B cell (primary cell): ENCODE data around the gene FAM83G. TPM values are rescaled to one million over a fixed set of nuclear protein-coding genes. Genes with fewer than 3 reads are reported as not detected.

Experiments
- ATAC-seq: fragments of 200-7000 bp; cut with Tn5 transposase; one replicate; pipeline ENCODE4 v1.10.0; 2021; ENCODE audit warnings: low read depth, mild to moderate bottlenecking, moderate number of reproducible peaks, moderate library complexity
- CTCF ChIA-PET: fragments of 350-600 bp; sonication (Branson Sonifier 250); formaldehyde crosslinking; loops from one replicate; lab custom pipeline; 2021; ENCODE audit warnings: antibody characterized with exemption, inconsistent platforms; lab: Charles Lee
- POLR2A ChIA-PET: fragments of 350-600 bp; sonication (Branson Sonifier 250); formaldehyde crosslinking; loops from one replicate; lab custom pipeline; 2021; ENCODE audit warnings: antibody characterized with exemption; lab: Charles Lee
- DNase-seq: peaks from one replicate; pipeline ENCODE4 v3.0.0; 2013
- H2AFZ ChIP-seq: 2 replicates; pipeline ENCODE4 v1.6.1; 2012; ENCODE audit warnings: mild to moderate bottlenecking, low read depth, low read length; ENCODE audit not compliant: insufficient read depth, poor library complexity, severe bottlenecking
- H3K27ac ChIP-seq, 2 donors: 1 replicate in 1 of 2; 2 replicates in 1 of 2; pipeline ENCODE4 v1.5.1; 2012 to 2013; ENCODE audit warnings: low read length in 2 of 2, mild to moderate bottlenecking in 2 of 2, moderate library complexity in 1 of 2
- H3K27me3 ChIP-seq, 4 experiments: fragments of 200-600 bp in 1 of 4; sonication (generic) in 1 of 4; replicated peaks in 1 of 4; 1 replicate in 2 of 4; 2 replicates in 2 of 4; pipeline versions ENCODE4 v1.6.1 to v1.7.0; 2013 to 2016; ENCODE audit warnings: low read length in 3 of 4, mild to moderate bottlenecking in 2 of 4, mixed read lengths in 1 of 4, moderate library complexity in 1 of 4; ENCODE audit not compliant: insufficient read depth in 4 of 4, control insufficient read depth in 3 of 4; ENCODE audit errors: control extremely low read depth in 1 of 4
- H3K36me3 ChIP-seq, 2 experiments: replicated peaks in 1 of 2; 1 replicate in 1 of 2; 2 replicates in 1 of 2; pipeline versions ENCODE4 v1.6.1 to v1.7.1; 2013; ENCODE audit warnings: low read length in 1 of 2; ENCODE audit not compliant: insufficient read depth in 2 of 2, control insufficient read depth in 1 of 2; ENCODE audit errors: control extremely low read depth in 1 of 2, extremely low read depth in 1 of 2
- H3K4me1 ChIP-seq, 2 donors: fragments of 200-600 bp in 1 of 2; sonication (generic) in 1 of 2; 1 replicate in 1 of 2; 2 replicates in 1 of 2; pipeline versions ENCODE4 v1.5.1 to v1.6.1; 2013 to 2017; ENCODE audit warnings: low read length in 2 of 2; ENCODE audit not compliant: control insufficient read depth in 2 of 2, insufficient read depth in 2 of 2
- H3K4me2 ChIP-seq: replicated peaks from 2 replicates; pipeline ENCODE3; 2012; ENCODE audit warnings: mild to moderate bottlenecking, low read depth, low read length; ENCODE audit not compliant: poor library complexity, severe bottlenecking
- H3K4me3 ChIP-seq, 5 experiments: fragments of 200-600 bp in 1 of 5; sonication (generic) in 1 of 5; 1 replicate in 3 of 5; 2 replicates in 2 of 5; pipeline versions ENCODE4 v1.5.1 to v1.7.0; 2011 to 2016; ENCODE audit warnings: low read length in 4 of 5, mild to moderate bottlenecking in 4 of 5, low read depth in 2 of 5, control low read depth in 1 of 5, moderate library complexity in 1 of 5; ENCODE audit not compliant: insufficient read depth in 1 of 5; ENCODE audit errors: control extremely low read depth in 1 of 5, extremely low read depth in 1 of 5
- H3K79me2 ChIP-seq: fragments of 200-600 bp; sonication (generic); one replicate; pipeline ENCODE4 v1.6.0; 2016; ENCODE audit warnings: low read length; ENCODE audit not compliant: control insufficient read depth, insufficient read depth
- H3K9ac ChIP-seq: fragments of 200-600 bp; sonication (generic); 2 replicates; pipeline ENCODE4 v1.6.1; 2017; ENCODE audit warnings: mild to moderate bottlenecking, low read length, moderate library complexity
- H3K9me3 ChIP-seq, 3 donors: one replicate each; pipeline versions ENCODE4 v1.6.1 to v1.7.1; 2013; ENCODE audit warnings: low read length in 2 of 3; ENCODE audit not compliant: control insufficient read depth in 2 of 3, insufficient read depth in 1 of 3; ENCODE audit errors: control extremely low read depth in 1 of 3
- H4K20me1 ChIP-seq: 2 replicates; pipeline ENCODE4 v1.6.0; 2012; ENCODE audit warnings: mild to moderate bottlenecking, low read length; ENCODE audit not compliant: insufficient read depth, control insufficient read depth, poor library complexity, severe bottlenecking
- H3K27ac Mint-ChIP-seq: one replicate; pipeline ENCODE4 v1.8.0; 2021; ENCODE audit warnings: mixed read lengths
- H3K27me3 Mint-ChIP-seq: one replicate; pipeline ENCODE4 v1.8.0; 2021; ENCODE audit warnings: mixed read lengths
- H3K4me1 Mint-ChIP-seq: one replicate; pipeline ENCODE4 v1.8.0; 2021; ENCODE audit warnings: mixed read lengths
- H3K4me3 Mint-ChIP-seq: one replicate; pipeline ENCODE4 v1.8.0; 2021; ENCODE audit warnings: mixed read lengths
- H3K9me3 Mint-ChIP-seq: one replicate; pipeline ENCODE4 v1.8.0; 2022; ENCODE audit warnings: mixed read lengths; ENCODE audit not compliant: insufficient read depth
- EZH2 ChIP-seq: IDR thresholded peaks from 2 replicates; pipeline ENCODE4 v1.6.1; 2012; ENCODE audit warnings: borderline replicate concordance, low read depth, mild to moderate bottlenecking, moderate library complexity, low read length; ENCODE audit not compliant: insufficient read depth, poor library complexity, severe bottlenecking
- WGBS: methylation state at CpG from one replicate; pipeline ENCODE4 v1.1.5; 2013; ENCODE audit warnings: missing lambda C conversion rate; ENCODE audit not compliant: insufficient coverage; 5-methylcytosine and 5-hydroxymethylcytosine counted together
- intact Hi-C: fragments of 100-400 bp; cut with micrococcal nuclease; formaldehyde crosslinking; loops from one replicate; pipeline ENCODE4 v1.10.0; 2022
- polyA plus RNA-seq: library from polyadenylated mRNA; depleted of rRNA; stranded (reverse); fragments of >200 nt; gene quantifications from 2 replicates; pipeline ENCODE4 v1.2.3, GENCODE V29; 2012
- total RNA-seq, 2 donors: library from RNA; stranded (reverse); fragments of 120-200 nt in 1 of 2; gene quantifications; 1 replicate in 1 of 2; 2 replicates in 1 of 2; pipeline versions ENCODE4 v1.2.3 to v1.2.4, GENCODE V29; 2013 to 2022
- TF ChIP-seq, protein P1 (sequence below): fragments of 200-600 bp; IDR thresholded peaks from one replicate; pipeline ENCODE4 v1.8.0; 2022; ENCODE audit warnings: antibody characterized with exemption, mild to moderate bottlenecking

The FAM83G gene
- total and polyA plus RNA-seq, 2 donors (not counting 1 experiment from before 2014, with no cell fraction given) = 4.7 to 14.3 TPM

- Histone ChIP-seq H3K79me2 (peaks cover 12% of the 10 kb centered on the region), H4K20me1 (peaks cover 47% of the 10 kb centered on the region)
Observed at GRCh38 chr17:19000531-19001325, 3.8 kb downstream of the FAM83G start.

DNA sequence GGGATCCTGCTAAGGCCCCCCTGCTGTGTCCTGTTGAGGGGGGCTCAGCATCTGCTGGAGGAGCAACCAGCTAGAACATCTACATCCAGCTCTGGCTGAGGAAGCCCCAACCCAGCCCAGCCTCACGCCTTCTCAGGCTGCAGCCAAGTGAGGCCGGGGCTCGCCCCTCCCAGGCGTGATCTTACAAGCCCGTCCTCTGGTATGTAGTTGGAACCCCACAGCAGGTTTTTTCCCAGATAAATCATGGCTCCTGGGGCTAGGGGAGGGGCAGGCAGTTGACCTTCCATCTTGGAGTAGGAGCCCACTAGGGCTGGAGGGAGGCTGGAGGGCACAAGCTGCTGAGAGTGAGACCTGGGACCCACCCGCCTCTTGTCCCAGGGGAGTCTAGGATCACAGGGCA lies 4.7 kb downstream of the FAM83G start:
- TF ChIP-seq, protein P1, sequence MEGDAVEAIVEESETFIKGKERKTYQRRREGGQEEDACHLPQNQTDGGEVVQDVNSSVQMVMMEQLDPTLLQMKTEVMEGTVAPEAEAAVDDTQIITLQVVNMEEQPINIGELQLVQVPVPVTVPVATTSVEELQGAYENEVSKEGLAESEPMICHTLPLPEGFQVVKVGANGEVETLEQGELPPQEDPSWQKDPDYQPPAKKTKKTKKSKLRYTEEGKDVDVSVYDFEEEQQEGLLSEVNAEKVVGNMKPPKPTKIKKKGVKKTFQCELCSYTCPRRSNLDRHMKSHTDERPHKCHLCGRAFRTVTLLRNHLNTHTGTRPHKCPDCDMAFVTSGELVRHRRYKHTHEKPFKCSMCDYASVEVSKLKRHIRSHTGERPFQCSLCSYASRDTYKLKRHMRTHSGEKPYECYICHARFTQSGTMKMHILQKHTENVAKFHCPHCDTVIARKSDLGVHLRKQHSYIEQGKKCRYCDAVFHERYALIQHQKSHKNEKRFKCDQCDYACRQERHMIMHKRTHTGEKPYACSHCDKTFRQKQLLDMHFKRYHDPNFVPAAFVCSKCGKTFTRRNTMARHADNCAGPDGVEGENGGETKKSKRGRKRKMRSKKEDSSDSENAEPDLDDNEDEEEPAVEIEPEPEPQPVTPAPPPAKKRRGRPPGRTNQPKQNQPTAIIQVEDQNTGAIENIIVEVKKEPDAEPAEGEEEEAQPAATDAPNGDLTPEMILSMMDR = no peak
- no peak for TF ChIP-seq EZH2
- WGBS = 100% methylated on average over 6 of the region's 6 CpGs
- H3K79me2 ChIP-seq = peaks cover 13% of the 10 kb centered on the region
- Mint-ChIP-seq H3K4me3 (no peak overlapping the region), H3K9me3 (no peaks in the 10 kb centered on the region), H3K4me1 (peaks cover 32% of the 10 kb centered on the region), H3K27ac (no peak overlapping the region), H3K27me3 (no peaks in the 10 kb centered on the region)
- intact Hi-C loops = no loop called here
- DNase-seq = no peak
- no peak overlapping the region for H3K4me2 ChIP-seq
- CTCF ChIA-PET = no interaction called here
- H3K4me1 ChIP-seq = peaks cover 24 to 33% of the 10 kb centered on the region in 2 donors
- H3K9ac ChIP-seq = no peak overlapping the region
- H3K4me3 ChIP-seq = no peak overlapping the region
- peaks cover 47% of the 10 kb centered on the region for H4K20me1 ChIP-seq
- peaks cover 0 to 11% of the 10 kb centered on the region in 2 experiments for H3K36me3 ChIP-seq
- H3K27me3 ChIP-seq = no peaks in the 10 kb centered on the region
- POLR2A ChIA-PET = no interaction called here
- peaks cover 2 to 10% (median 4%) of the 10 kb centered on the region in 3 donors for H3K9me3 ChIP-seq
- no peak overlapping the region for H2AFZ ChIP-seq
- H3K27ac ChIP-seq = no peak overlapping the region
- no peak for ATAC-seq

More at GRCh38 chr17:19000531-19001325, 3.8 kb downstream of the FAM83G start:
- TF ChIP-seq, protein P1 = no peak
- TF ChIP-seq EZH2 = no peak
- DNase-seq (no peak), ATAC-seq (no peak)
- Histone ChIP-seq H3K4me1 (peaks cover 26 to 40% of the 10 kb centered on the region in 2 donors), H3K4me2 (no peak overlapping the region), H3K4me3 (no peak overlapping the region), H3K27me3 (no peaks in the 10 kb centered on the region), H3K9ac (no peak overlapping the region), H3K9me3 (peaks cover 0 to 7% (median 0%) of the 10 kb centered on the region in 3 donors), H3K36me3 (peaks cover 0 to 11% of the 10 kb centered on the region in 2 experiments), H3K27ac (no peak overlapping the region), H2AFZ (no peak overlapping the region)
- ChIA-PET CTCF (no interaction called here), POLR2A (no interaction called here)
- Mint-ChIP-seq H3K27ac (no peak overlapping the region), H3K4me1 (peaks cover 36% of the 10 kb centered on the region), H3K4me3 (no peak overlapping the region), H3K27me3 (no peaks in the 10 kb centered on the region), H3K9me3 (no peaks in the 10 kb centered on the region)
- WGBS = 97% methylated on average over 12 of the region's 17 CpGs
- intact Hi-C loops = no loop called here
